Muscle layer of colon (tissue), 2 donors: ENCODE measurements around the gene DYNC1H1.

Source experiments
- H3K27ac ChIP-seq: one replicate; pipeline ENCODE4 v1.7.0; 2013; ENCODE audit warnings: low read depth, mild to moderate bottlenecking, low read length, moderate library complexity
- H3K27me3 ChIP-seq, 2 donors: one replicate each; pipeline ENCODE4 v1.7.0; 2013; ENCODE audit warnings: low read length in 2 of 2, mild to moderate bottlenecking in 2 of 2; ENCODE audit not compliant: insufficient read depth in 2 of 2, control insufficient read depth in 1 of 2
- H3K36me3 ChIP-seq: one replicate; pipeline ENCODE4 v1.7.0; 2013; ENCODE audit warnings: mild to moderate bottlenecking, low read length; ENCODE audit not compliant: insufficient read depth
- H3K4me1 ChIP-seq: one replicate; pipeline ENCODE4 v1.7.0; 2013; ENCODE audit warnings: mild to moderate bottlenecking, low read length; ENCODE audit not compliant: insufficient read depth
- H3K4me3 ChIP-seq, 2 donors: one replicate each; pipeline ENCODE4 v1.7.0; 2013; ENCODE audit warnings: low read length in 2 of 2, low read depth in 1 of 2, mild to moderate bottlenecking in 1 of 2, moderate library complexity in 1 of 2
- H3K9ac ChIP-seq: one replicate; pipeline ENCODE4 v1.7.0; 2013; ENCODE audit warnings: low read length
- H3K9me3 ChIP-seq: one replicate; pipeline ENCODE4 v1.7.0; 2013; ENCODE audit warnings: mild to moderate bottlenecking, low read length
- donor health status: abdominal sarcoma.
- donor health status: Adenocarcinoma of cecum.

The DYNC1H1 gene

GRCh38 chr14:102105369-102105768 lies 141.0 kb downstream of the DYNC1H1 start:
- H3K36me3 ChIP-seq = no peaks in the 10 kb centered on the region
- H3K9me3 ChIP-seq = no peaks in the 10 kb centered on the region
- H3K4me3 ChIP-seq = no peak overlapping the region
- no peaks in the 10 kb centered on the region for H3K27me3 ChIP-seq
- H3K9ac ChIP-seq = no peak overlapping the region
- no peak overlapping the region for H3K27ac ChIP-seq
- no peaks in the 10 kb centered on the region for H3K4me1 ChIP-seq
